H1 (cell line): ENCODE data around the gene KLHL33.
A peak's percentile ranks its signal among the peaks of the same experiment; 100 is the strongest.

Experiments used
- CBX5 ChIP-seq: fragments of 300-800, 300-1000 bp; sonication (generic); IDR thresholded peaks from 2 replicates; pipeline ENCODE4 v1.7.1; 2016; ENCODE audit warnings: antibody characterized with exemption, low read length, low read depth
- CEBPB ChIP-seq: IDR thresholded peaks from 2 replicates; pipeline ENCODE4 v1.6.1; 2012; ENCODE audit warnings: low read depth, low read length
- CHD1 ChIP-seq: IDR thresholded peaks from 2 replicates; pipeline ENCODE4 v1.6.1; 2012; ENCODE audit warnings: low read depth, low read length, improper control_type of control experiment
- CTCF ChIP-seq, 3 experiments: IDR thresholded peaks; 1 replicate in 2 of 3; 2 replicates in 1 of 3; pipeline versions ENCODE4 v1.5.1 to v1.6.1; 2011; ENCODE audit warnings: low read length in 3 of 3, mild to moderate bottlenecking in 3 of 3, inconsistent platforms in 2 of 3, low read depth in 1 of 3, moderate library complexity in 1 of 3; ENCODE audit not compliant: insufficient read depth in 1 of 3; ENCODE audit errors: control extremely low read depth in 1 of 3
- EP300 ChIP-seq, 2 experiments: IDR thresholded peaks; 1 replicate in 1 of 2; 2 replicates in 1 of 2; pipeline ENCODE4 v1.6.1; 2011 to 2012; ENCODE audit warnings: low read depth in 2 of 2, low read length in 2 of 2, mild to moderate bottlenecking in 2 of 2, borderline replicate concordance in 1 of 2, inconsistent platforms in 1 of 2, moderate library complexity in 1 of 2
- EZH2 ChIP-seq: fragments of 200-600 bp; sonication (generic); IDR thresholded peaks from 2 replicates; pipeline ENCODE4 v1.7.1; 2012; ENCODE audit warnings: low read depth, mild to moderate bottlenecking, moderate library complexity, low read length, inconsistent platforms; ENCODE audit not compliant: severe bottlenecking
- JUN ChIP-seq: IDR thresholded peaks from 2 replicates; pipeline ENCODE4 v1.6.1; 2011; ENCODE audit warnings: low read depth, mild to moderate bottlenecking, improper control_type of control experiment, low read length
- POLR2A ChIP-seq, 2 experiments: IDR thresholded peaks; 1 replicate in 1 of 2; 2 replicates in 1 of 2; pipeline ENCODE4 v1.6.1; 2011; ENCODE audit warnings: low read depth in 2 of 2, low read length in 2 of 2, mild to moderate bottlenecking in 2 of 2; ENCODE audit errors: control extremely low read depth in 1 of 2
- RFX5 ChIP-seq: IDR thresholded peaks from 2 replicates; pipeline ENCODE4 v1.6.1; 2011; ENCODE audit warnings: low read depth, low read length, improper control_type of control experiment, borderline replicate concordance
- TAF1 ChIP-seq: IDR thresholded peaks from 2 replicates; pipeline ENCODE4 v1.6.1; 2011; ENCODE audit warnings: mild to moderate bottlenecking, low read depth, low read length

DNA sequence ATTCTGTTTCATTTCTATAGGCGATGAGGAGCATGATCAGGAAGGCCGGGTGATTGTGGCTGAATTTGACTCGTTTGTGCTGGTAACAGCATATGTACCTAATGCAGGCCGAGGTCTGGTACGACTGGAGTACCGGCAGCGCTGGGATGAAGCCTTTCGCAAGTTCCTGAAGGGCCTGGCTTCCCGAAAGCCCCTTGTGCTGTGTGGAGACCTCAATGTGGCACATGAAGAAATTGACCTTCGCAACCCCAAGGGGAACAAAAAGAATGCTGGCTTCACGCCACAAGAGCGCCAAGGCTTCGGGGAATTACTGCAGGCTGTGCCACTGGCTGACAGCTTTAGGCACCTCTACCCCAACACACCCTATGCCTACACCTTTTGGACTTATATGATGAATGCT, 21.0 kb upstream of the KLHL33 start:
- TF ChIP-seq POLR2A (IDR thresholded peaks at IDR 0.05; ENCODE audit: control extremely low read depth in 1 of 2, low read depth in 2 of 2, low read length in 2 of 2), result 0 out of 3 replicates have a peak, but pooled peaks of 1 of the 2 experiments have one; percentile 63
- TF ChIP-seq RFX5, result no peak
- no peak for TF ChIP-seq EZH2
- no peak for TF ChIP-seq CHD1
- TF ChIP-seq TAF1, result no peak
- no peak for TF ChIP-seq CTCF (IDR thresholded peaks at IDR 0.05; ENCODE audit: control extremely low read depth in 1 of 3, insufficient read depth in 1 of 3, low read depth in 1 of 3, low read length in 3 of 3)
- TF ChIP-seq CBX5, result no peak
- no peak for TF ChIP-seq JUN
- no peak for TF ChIP-seq EP300 (IDR thresholded peaks at IDR 0.05; ENCODE audit: borderline replicate concordance in 1 of 2, low read depth in 2 of 2, low read length in 2 of 2)
- no peak for TF ChIP-seq CEBPB
